ENCODE data around the gene PANK4.
"Not testable (repeated sequence)": the region's sequence is repeated elsewhere in the genome, so short reads cannot be mapped to it uniquely, and the experiment has no call there.

Gene PANK4

DNA sequence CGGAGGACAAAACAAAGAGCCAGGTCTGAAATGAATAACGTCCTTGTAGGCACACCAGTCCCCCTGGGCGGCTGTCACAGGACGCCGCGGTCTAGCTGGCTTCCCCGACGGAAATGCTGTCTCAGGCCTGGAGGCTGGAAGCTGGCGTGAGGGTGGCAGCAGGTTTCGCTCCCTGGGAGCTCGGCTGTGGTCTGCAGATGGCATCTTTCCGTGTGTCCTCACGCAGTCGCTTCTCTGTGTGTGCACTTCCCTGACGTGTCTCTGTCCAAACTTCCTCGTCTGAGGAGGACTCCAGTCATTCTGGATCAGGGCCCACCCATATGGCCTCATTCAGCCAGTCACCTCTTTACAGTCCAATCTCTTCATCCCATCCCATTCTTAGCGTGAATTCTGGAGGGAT is 43.9 kb upstream of the PANK4 start:
- ATAC-seq: no peak

DNA sequence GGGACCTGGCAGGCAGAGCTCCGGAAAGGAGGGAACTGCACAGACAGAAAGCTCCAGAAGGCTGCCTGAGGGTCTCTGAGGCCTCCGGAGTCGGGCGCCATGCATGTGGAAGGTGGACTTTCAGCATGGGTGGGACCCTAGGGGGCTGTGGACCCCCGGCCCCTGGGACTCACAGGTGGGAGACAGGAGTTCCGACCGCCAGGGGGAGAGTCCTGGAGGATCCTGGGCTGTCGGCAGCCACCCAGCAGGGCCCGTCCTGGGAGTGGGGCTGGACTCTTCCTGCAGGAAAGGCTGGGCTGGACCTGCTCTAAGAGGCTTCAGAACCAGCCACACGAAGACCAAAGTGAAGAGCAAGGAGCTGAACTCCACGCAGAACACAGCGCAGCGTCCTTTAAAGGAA is 43.3 kb upstream of the PANK4 start:
- ATAC-seq: not testable (repeated sequence)

More for the DNA sequence above, 43.9 kb upstream of the PANK4 start:
- TF ChIP-seq SNAI2 (CRISPR knock-in tag; IDR thresholded peaks at IDR 0.05): no peak
- TF ChIP-seq GLIS3 (CRISPR knock-in tag; IDR thresholded peaks at IDR 0.05): no peak
- no peak for TF ChIP-seq PPARA (CRISPR knock-in tag; IDR thresholded peaks at IDR 0.05; ENCODE audit: borderline replicate concordance)
- TF ChIP-seq ZNF70 (CRISPR knock-in tag; IDR thresholded peaks at IDR 0.05): no peak
- TF ChIP-seq TOX (CRISPR knock-in tag; IDR thresholded peaks at IDR 0.05; ENCODE audit: borderline replicate concordance): no peak
- no peak for TF ChIP-seq RARB (CRISPR knock-in tag; IDR thresholded peaks at IDR 0.05)
- no peak for TF ChIP-seq TCF4 (CRISPR knock-in tag; IDR thresholded peaks at IDR 0.05; ENCODE audit: borderline replicate concordance)
- TF ChIP-seq CSDC2 (CRISPR knock-in tag; IDR thresholded peaks at IDR 0.05): no peak

DNA sequence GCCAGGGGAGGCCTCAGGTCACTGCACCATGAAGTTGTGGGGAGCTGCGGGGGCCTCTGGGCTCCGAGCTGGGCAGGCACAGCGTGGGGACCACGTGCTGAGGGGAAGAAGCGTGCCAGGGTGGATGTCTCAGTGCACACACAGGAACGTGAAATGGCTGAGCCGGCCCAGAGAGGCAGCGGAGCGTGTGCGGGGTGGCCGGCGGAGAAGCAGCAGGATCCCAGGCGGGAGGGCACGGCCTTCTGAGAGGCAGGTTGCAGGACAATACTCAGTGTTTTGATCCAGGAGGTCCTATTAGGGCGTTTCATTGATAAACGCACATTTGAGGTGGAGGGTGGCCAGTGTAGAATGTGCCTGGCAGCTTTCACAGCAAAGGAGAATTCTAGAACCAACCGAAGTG is 42.7 kb upstream of the PANK4 start:
- ATAC-seq: no peak
- TF ChIP-seq ZFP3 (CRISPR knock-in tag; IDR thresholded peaks at IDR 0.05): no peak
- TF ChIP-seq ZC3H10 (CRISPR knock-in tag; IDR thresholded peaks at IDR 0.05): no peak
- no peak for TF ChIP-seq GLIS3 (CRISPR knock-in tag; IDR thresholded peaks at IDR 0.05)
- TF ChIP-seq BACH2 (CRISPR knock-in tag; IDR thresholded peaks at IDR 0.05; ENCODE audit: borderline replicate concordance): no peak
- TF ChIP-seq, protein P1, sequence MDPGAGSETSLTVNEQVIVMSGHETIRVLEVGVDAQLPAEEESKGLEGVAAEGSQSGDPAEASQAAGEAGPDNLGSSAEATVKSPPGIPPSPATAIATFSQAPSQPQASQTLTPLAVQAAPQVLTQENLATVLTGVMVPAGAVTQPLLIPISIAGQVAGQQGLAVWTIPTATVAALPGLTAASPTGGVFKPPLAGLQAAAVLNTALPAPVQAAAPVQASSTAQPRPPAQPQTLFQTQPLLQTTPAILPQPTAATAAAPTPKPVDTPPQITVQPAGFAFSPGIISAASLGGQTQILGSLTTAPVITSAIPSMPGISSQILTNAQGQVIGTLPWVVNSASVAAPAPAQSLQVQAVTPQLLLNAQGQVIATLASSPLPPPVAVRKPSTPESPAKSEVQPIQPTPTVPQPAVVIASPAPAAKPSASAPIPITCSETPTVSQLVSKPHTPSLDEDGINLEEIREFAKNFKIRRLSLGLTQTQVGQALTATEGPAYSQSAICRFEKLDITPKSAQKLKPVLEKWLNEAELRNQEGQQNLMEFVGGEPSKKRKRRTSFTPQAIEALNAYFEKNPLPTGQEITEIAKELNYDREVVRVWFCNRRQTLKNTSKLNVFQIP (CRISPR knock-in tag; IDR thresholded peaks at IDR 0.05; ENCODE audit: borderline replicate concordance, low read depth): no peak
- no peak for TF ChIP-seq ISL1 (CRISPR knock-in tag; IDR thresholded peaks at IDR 0.05)
- TF ChIP-seq, protein P2, sequence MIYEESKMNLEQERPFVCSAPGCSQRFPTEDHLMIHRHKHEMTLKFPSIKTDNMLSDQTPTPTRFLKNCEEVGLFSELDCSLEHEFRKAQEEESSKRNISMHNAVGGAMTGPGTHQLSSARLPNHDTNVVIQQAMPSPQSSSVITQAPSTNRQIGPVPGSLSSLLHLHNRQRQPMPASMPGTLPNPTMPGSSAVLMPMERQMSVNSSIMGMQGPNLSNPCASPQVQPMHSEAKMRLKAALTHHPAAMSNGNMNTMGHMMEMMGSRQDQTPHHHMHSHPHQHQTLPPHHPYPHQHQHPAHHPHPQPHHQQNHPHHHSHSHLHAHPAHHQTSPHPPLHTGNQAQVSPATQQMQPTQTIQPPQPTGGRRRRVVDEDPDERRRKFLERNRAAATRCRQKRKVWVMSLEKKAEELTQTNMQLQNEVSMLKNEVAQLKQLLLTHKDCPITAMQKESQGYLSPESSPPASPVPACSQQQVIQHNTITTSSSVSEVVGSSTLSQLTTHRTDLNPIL (CRISPR knock-in tag; IDR thresholded peaks at IDR 0.05; ENCODE audit: low read depth): no peak
- TF ChIP-seq ZFP30 (CRISPR knock-in tag; IDR thresholded peaks at IDR 0.05): no peak
- no peak for TF ChIP-seq ZNF70 (CRISPR knock-in tag; IDR thresholded peaks at IDR 0.05)
- TF ChIP-seq, protein P3, sequence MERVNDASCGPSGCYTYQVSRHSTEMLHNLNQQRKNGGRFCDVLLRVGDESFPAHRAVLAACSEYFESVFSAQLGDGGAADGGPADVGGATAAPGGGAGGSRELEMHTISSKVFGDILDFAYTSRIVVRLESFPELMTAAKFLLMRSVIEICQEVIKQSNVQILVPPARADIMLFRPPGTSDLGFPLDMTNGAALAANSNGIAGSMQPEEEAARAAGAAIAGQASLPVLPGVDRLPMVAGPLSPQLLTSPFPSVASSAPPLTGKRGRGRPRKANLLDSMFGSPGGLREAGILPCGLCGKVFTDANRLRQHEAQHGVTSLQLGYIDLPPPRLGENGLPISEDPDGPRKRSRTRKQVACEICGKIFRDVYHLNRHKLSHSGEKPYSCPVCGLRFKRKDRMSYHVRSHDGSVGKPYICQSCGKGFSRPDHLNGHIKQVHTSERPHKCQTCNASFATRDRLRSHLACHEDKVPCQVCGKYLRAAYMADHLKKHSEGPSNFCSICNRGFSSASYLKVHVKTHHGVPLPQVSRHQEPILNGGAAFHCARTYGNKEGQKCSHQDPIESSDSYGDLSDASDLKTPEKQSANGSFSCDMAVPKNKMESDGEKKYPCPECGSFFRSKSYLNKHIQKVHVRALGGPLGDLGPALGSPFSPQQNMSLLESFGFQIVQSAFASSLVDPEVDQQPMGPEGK (CRISPR knock-in tag; IDR thresholded peaks at IDR 0.05; ENCODE audit: borderline replicate concordance): no peak
- TF ChIP-seq OSR1 (CRISPR knock-in tag; IDR thresholded peaks at IDR 0.05): no peak
- TF ChIP-seq RARB (CRISPR knock-in tag; IDR thresholded peaks at IDR 0.05): no peak
- no peak for TF ChIP-seq TOX (CRISPR knock-in tag; IDR thresholded peaks at IDR 0.05; ENCODE audit: borderline replicate concordance)
- TF ChIP-seq ARNTL (CRISPR knock-in tag; IDR thresholded peaks at IDR 0.05; ENCODE audit: borderline replicate concordance, low read depth): no peak
- no peak for TF ChIP-seq ZNF8 (CRISPR knock-in tag; IDR thresholded peaks at IDR 0.05)
- TF ChIP-seq, protein P4, sequence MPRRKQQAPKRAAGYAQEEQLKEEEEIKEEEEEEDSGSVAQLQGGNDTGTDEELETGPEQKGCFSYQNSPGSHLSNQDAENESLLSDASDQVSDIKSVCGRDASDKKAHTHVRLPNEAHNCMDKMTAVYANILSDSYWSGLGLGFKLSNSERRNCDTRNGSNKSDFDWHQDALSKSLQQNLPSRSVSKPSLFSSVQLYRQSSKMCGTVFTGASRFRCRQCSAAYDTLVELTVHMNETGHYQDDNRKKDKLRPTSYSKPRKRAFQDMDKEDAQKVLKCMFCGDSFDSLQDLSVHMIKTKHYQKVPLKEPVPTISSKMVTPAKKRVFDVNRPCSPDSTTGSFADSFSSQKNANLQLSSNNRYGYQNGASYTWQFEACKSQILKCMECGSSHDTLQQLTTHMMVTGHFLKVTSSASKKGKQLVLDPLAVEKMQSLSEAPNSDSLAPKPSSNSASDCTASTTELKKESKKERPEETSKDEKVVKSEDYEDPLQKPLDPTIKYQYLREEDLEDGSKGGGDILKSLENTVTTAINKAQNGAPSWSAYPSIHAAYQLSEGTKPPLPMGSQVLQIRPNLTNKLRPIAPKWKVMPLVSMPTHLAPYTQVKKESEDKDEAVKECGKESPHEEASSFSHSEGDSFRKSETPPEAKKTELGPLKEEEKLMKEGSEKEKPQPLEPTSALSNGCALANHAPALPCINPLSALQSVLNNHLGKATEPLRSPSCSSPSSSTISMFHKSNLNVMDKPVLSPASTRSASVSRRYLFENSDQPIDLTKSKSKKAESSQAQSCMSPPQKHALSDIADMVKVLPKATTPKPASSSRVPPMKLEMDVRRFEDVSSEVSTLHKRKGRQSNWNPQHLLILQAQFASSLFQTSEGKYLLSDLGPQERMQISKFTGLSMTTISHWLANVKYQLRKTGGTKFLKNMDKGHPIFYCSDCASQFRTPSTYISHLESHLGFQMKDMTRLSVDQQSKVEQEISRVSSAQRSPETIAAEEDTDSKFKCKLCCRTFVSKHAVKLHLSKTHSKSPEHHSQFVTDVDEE (CRISPR knock-in tag; IDR thresholded peaks at IDR 0.05): no peak

DNA sequence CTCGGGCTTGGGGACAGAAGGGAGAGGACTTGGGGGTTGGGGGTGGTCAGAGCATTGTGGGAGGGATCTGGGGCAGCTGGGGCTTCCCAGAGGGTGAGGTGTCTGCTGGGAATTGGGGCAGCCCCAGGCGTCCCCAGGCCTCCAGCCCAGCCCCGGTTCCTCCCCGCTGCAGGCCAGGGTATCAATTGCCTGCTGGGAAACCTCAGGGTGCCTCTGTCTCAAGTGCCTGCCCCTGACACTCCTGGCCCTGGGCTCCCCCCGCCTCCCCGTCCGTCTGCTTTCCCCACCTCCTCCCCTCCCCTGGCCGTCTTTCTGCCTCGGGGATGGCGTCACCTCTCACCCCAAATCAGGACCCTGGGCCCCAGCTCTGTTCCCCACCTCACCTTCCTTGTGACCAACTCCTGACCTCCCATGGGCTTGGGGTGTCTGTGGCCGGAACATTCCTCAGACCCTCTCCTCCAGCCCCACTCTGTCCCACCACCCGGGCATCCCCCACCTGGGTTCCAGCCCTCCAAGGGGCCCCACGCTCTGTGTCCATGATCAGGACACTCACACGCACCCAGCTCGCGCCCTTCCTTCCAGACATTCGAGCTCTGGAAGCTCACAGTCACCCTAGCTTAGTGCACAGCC is 41.9 kb upstream of the PANK4 start:
- not testable (repeated sequence) for ATAC-seq

Data from SK-N-SH treated with all-trans-retinoic acid at 6 μM for 48 hours (cell line).